Hepatic stellate cell (primary cell): ENCODE data around the gene ELMOD3.
A peak's percentile ranks its signal among the peaks of the same experiment; 100 is the strongest.
"Not testable (repeated sequence)": the region's sequence is repeated elsewhere in the genome, so short reads cannot be mapped to it uniquely, and the experiment has no call there.

ENCODE experiments used
- DNase-seq: peaks from one replicate; pipeline ENCODE4 v3.0.0; 2011; ENCODE audit warnings: low spot score

The ELMOD3 gene

GRCh38 chr2:85427300-85427835 is 72.8 kb downstream of the ELMOD3 start:
- DNase-seq = no peak

- DNase-seq = no peak
Observed at GRCh38 chr2:85428343-85428881, 73.8 kb downstream of the ELMOD3 start.

GRCh38 chr2:85429213-85429923 is 74.8 kb downstream of the ELMOD3 start:
- no peak for DNase-seq

GRCh38 chr2:85429924-85430289 is 75.3 kb downstream of the ELMOD3 start:
- no peak for DNase-seq

GRCh38 chr2:85430752-85431569 is 76.4 kb downstream of the ELMOD3 start:
- no peak for DNase-seq

- no peak for DNase-seq
Observed at GRCh38 chr2:85431570-85432205, 77.1 kb downstream of the ELMOD3 start.

- peak; percentile 94 for DNase-seq
Observed at GRCh38 chr2:85433511-85434089, 79.0 kb downstream of the ELMOD3 start.

- DNase-seq = no peak
Observed at GRCh38 chr2:85434696-85435095, 80.1 kb downstream of the ELMOD3 start.

GRCh38 chr2:85435220-85435958 is 80.8 kb downstream of the ELMOD3 start:
- no peak for DNase-seq

- no peak for DNase-seq
Observed at GRCh38 chr2:85435981-85436835, 81.6 kb downstream of the ELMOD3 start.

GRCh38 chr2:85436836-85437487 is 82.4 kb downstream of the ELMOD3 start:
- DNase-seq = no peak

GRCh38 chr2:85437488-85438200 is 83.1 kb downstream of the ELMOD3 start:
- peak; percentile 86 for DNase-seq

- no peak for DNase-seq
Observed at GRCh38 chr2:85438201-85439024, 83.8 kb downstream of the ELMOD3 start.

GRCh38 chr2:85439025-85439472 is 84.5 kb downstream of the ELMOD3 start:
- no peak for DNase-seq

- DNase-seq = not testable (repeated sequence)
Observed at GRCh38 chr2:85439569-85439968, 85.0 kb downstream of the ELMOD3 start.

GRCh38 chr2:85439986-85440385 is 85.4 kb downstream of the ELMOD3 start:
- DNase-seq = no peak

- no peak for DNase-seq
Observed at GRCh38 chr2:85440729-85441128, 86.2 kb downstream of the ELMOD3 start.
